Measurements from ENCODE around the gene CHAC2. TPM values are rescaled to one million over a fixed set of nuclear protein-coding genes. Genes with fewer than 3 reads are reported as not detected.
"Not testable (repeated sequence)": the region's sequence is repeated elsewhere in the genome, so short reads cannot be mapped to it uniquely, and the experiment has no call there.

The CHAC2 gene
- 0.86 TPM in 2 replicates for polyA plus RNA-seq (2013)

GRCh38 chr2:53767405-53768241, at the start of gene CHAC2:
TSS of gene CHAC2 (plus strand) at chr2:53767804. CDS start at chr2:53767887, 83 bp downstream.
- Histone ChIP-seq H3K14ac (ENCODE audit: low read length) (peak within 1 kb of the TSS; percentile 91), H3K9me3 (ENCODE audit: insufficient read depth, low read depth, low read length) (no peaks in the 10 kb centered on the region), H4K12ac (ENCODE audit: low read depth, low read length) (peak within 1 kb of the TSS; percentile 83), H2BK12ac (ENCODE audit: low read length) (no peak within 1 kb of the TSS), H3K4me3 (ENCODE audit: low read depth, low read length) (peak within 1 kb of the TSS; percentile 90), H4K91ac (ENCODE audit: low read depth, low read length) (peak within 1 kb of the TSS; percentile 10), H3K27ac (ENCODE audit: low read depth, low read length) (peak within 1 kb of the TSS; percentile 15), H3K4me2 (ENCODE audit: low read length) (peak within 1 kb of the TSS; percentile 97), H2BK5ac (ENCODE audit: low read depth, low read length, poor library complexity) (no peak within 1 kb of the TSS), H3K4ac (ENCODE audit: low read depth, low read length) (peak within 1 kb of the TSS; percentile 70), H3K4me1 (ENCODE audit: control insufficient read depth in 1 of 2, insufficient read depth in 2 of 2, low read length in 2 of 2) (no peaks in the 10 kb centered on the region), H3K79me2 (ENCODE audit: control insufficient read depth, insufficient read depth, low read length, poor library complexity) (peaks cover 3% of the 10 kb centered on the region), H3K18ac (ENCODE audit: low read length) (peak within 1 kb of the TSS; percentile 49), H3K9ac (ENCODE audit: low read length) (peak within 1 kb of the TSS; percentile 89), H3K36me3 (ENCODE audit: control insufficient read depth in 1 of 2, insufficient read depth in 2 of 2, low read length in 2 of 2) (peaks cover 5 to 6% of the 10 kb centered on the region in 2 experiments), H3K27me3 (ENCODE audit: insufficient read depth, low read length) (no peaks in the 10 kb centered on the region), H4K8ac (ENCODE audit: low read depth, low read length) (peak within 1 kb of the TSS; percentile 61), H2AFZ (ENCODE audit: insufficient read depth, low read length, poor library complexity) (peak within 1 kb of the TSS; percentile 98), H3K23ac (ENCODE audit: low read length) (no peak within 1 kb of the TSS), H2BK120ac (ENCODE audit: insufficient read depth, low read length, poor library complexity) (no peak within 1 kb of the TSS), H2AK5ac (ENCODE audit: low read length) (no peak within 1 kb of the TSS), H3K79me1 (ENCODE audit: low read length) (no peaks in the 10 kb centered on the region)
- no CpG with 5 or more reads among the region's 46 CpGs for WGBS (ENCODE audit: extremely low coverage, insufficient coverage, insufficient read length)
- DNase-seq = peak; percentile 64 to 69

- not testable (repeated sequence) for H3K9ac ChIP-seq (ENCODE audit: low read length); H3K4me2 ChIP-seq (ENCODE audit: low read length); H3K27me3 ChIP-seq (ENCODE audit: insufficient read depth, low read length); H3K4me3 ChIP-seq (ENCODE audit: low read depth, low read length); H3K14ac ChIP-seq (ENCODE audit: low read length); H2AFZ ChIP-seq (ENCODE audit: insufficient read depth, low read length, poor library complexity); H4K91ac ChIP-seq (ENCODE audit: low read depth, low read length); H3K79me1 ChIP-seq (ENCODE audit: low read length); H3K36me3 ChIP-seq (ENCODE audit: control insufficient read depth in 1 of 2, insufficient read depth in 2 of 2, low read length in 2 of 2); H3K23ac ChIP-seq (ENCODE audit: low read length); H3K18ac ChIP-seq (ENCODE audit: low read length); DNase-seq; H4K8ac ChIP-seq (ENCODE audit: low read depth, low read length); H3K27ac ChIP-seq (ENCODE audit: low read depth, low read length); H2BK5ac ChIP-seq (ENCODE audit: low read depth, low read length, poor library complexity); H2BK120ac ChIP-seq (ENCODE audit: insufficient read depth, low read length, poor library complexity); H3K4ac ChIP-seq (ENCODE audit: low read depth, low read length); H2AK5ac ChIP-seq (ENCODE audit: low read length); H4K12ac ChIP-seq (ENCODE audit: low read depth, low read length); H3K4me1 ChIP-seq (ENCODE audit: control insufficient read depth in 1 of 2, insufficient read depth in 2 of 2, low read length in 2 of 2); H3K9me3 ChIP-seq (ENCODE audit: insufficient read depth, low read depth, low read length); H3K79me2 ChIP-seq (ENCODE audit: control insufficient read depth, insufficient read depth, low read length, poor library complexity); H2BK12ac ChIP-seq (ENCODE audit: low read length)
- whole genome bisulfite sequencing (ENCODE audit: extremely low coverage, insufficient coverage, insufficient read length) = no CpG with 5 or more reads among the region's 3 CpGs
Measured at GRCh38 chr2:53720944-53721343, 46.7 kb upstream of the CHAC2 start.

GRCh38 chr2:53724536-53724935, 43.1 kb upstream of the CHAC2 start:
- Histone ChIP-seq H3K4me3 (ENCODE audit: low read depth, low read length) (no peak overlapping the region), H3K18ac (ENCODE audit: low read length) (no peak overlapping the region), H3K4ac (ENCODE audit: low read depth, low read length) (no peak overlapping the region), H4K12ac (ENCODE audit: low read depth, low read length) (no peak overlapping the region), H3K23ac (ENCODE audit: low read length) (no peak overlapping the region), H2AFZ (ENCODE audit: insufficient read depth, low read length, poor library complexity) (no peak overlapping the region), H2BK120ac (ENCODE audit: insufficient read depth, low read length, poor library complexity) (no peak overlapping the region), H3K9me3 (ENCODE audit: insufficient read depth, low read depth, low read length) (no peaks in the 10 kb centered on the region), H3K4me1 (ENCODE audit: control insufficient read depth in 1 of 2, insufficient read depth in 2 of 2, low read length in 2 of 2) (no peaks in the 10 kb centered on the region), H2BK12ac (ENCODE audit: low read length) (no peak overlapping the region), H2AK5ac (ENCODE audit: low read length) (no peak overlapping the region), H2BK5ac (ENCODE audit: low read depth, low read length, poor library complexity) (no peak overlapping the region), H3K36me3 (ENCODE audit: control insufficient read depth in 1 of 2, insufficient read depth in 2 of 2, low read length in 2 of 2) (no peaks in the 10 kb centered on the region), H3K27ac (ENCODE audit: low read depth, low read length) (no peak overlapping the region), H3K4me2 (ENCODE audit: low read length) (no peak overlapping the region), H3K79me2 (ENCODE audit: control insufficient read depth, insufficient read depth, low read length, poor library complexity) (no peaks in the 10 kb centered on the region), H3K14ac (ENCODE audit: low read length) (no peak overlapping the region), H3K27me3 (ENCODE audit: insufficient read depth, low read length) (no peaks in the 10 kb centered on the region), H3K9ac (ENCODE audit: low read length) (no peak overlapping the region), H4K8ac (ENCODE audit: low read depth, low read length) (no peak overlapping the region), H3K79me1 (ENCODE audit: low read length) (no peaks in the 10 kb centered on the region), H4K91ac (ENCODE audit: low read depth, low read length) (no peak overlapping the region)
- DNase-seq = no peak
- WGBS (ENCODE audit: extremely low coverage, insufficient coverage, insufficient read length) = no CpG with 5 or more reads among the region's 2 CpGs

GRCh38 chr2:53725662-53726061, 41.9 kb upstream of the CHAC2 start:
- H3K27ac ChIP-seq (ENCODE audit: low read depth, low read length) = no peak overlapping the region
- H2BK5ac ChIP-seq (ENCODE audit: low read depth, low read length, poor library complexity) = no peak overlapping the region
- H3K4me2 ChIP-seq (ENCODE audit: low read length) = no peak overlapping the region
- H4K91ac ChIP-seq (ENCODE audit: low read depth, low read length) = no peak overlapping the region
- no peak overlapping the region for H3K4me3 ChIP-seq (ENCODE audit: low read depth, low read length)
- H3K79me1 ChIP-seq (ENCODE audit: low read length) = no peaks in the 10 kb centered on the region
- no peaks in the 10 kb centered on the region for H3K9me3 ChIP-seq (ENCODE audit: insufficient read depth, low read depth, low read length)
- H3K4me1 ChIP-seq (ENCODE audit: control insufficient read depth in 1 of 2, insufficient read depth in 2 of 2, low read length in 2 of 2) = no peaks in the 10 kb centered on the region
- no peak for DNase-seq
- H2AK5ac ChIP-seq (ENCODE audit: low read length) = no peak overlapping the region
- no peak overlapping the region for H4K12ac ChIP-seq (ENCODE audit: low read depth, low read length)
- H2BK120ac ChIP-seq (ENCODE audit: insufficient read depth, low read length, poor library complexity) = no peak overlapping the region
- H3K9ac ChIP-seq (ENCODE audit: low read length) = no peak overlapping the region
- H3K4ac ChIP-seq (ENCODE audit: low read depth, low read length) = no peak overlapping the region
- H2AFZ ChIP-seq (ENCODE audit: insufficient read depth, low read length, poor library complexity) = no peak overlapping the region
- no peak overlapping the region for H3K18ac ChIP-seq (ENCODE audit: low read length)
- H4K8ac ChIP-seq (ENCODE audit: low read depth, low read length) = no peak overlapping the region
- no peaks in the 10 kb centered on the region for H3K36me3 ChIP-seq (ENCODE audit: control insufficient read depth in 1 of 2, insufficient read depth in 2 of 2, low read length in 2 of 2)
- H3K79me2 ChIP-seq (ENCODE audit: control insufficient read depth, insufficient read depth, low read length, poor library complexity) = no peaks in the 10 kb centered on the region
- H3K14ac ChIP-seq (ENCODE audit: low read length) = no peak overlapping the region
- no CpG with 5 or more reads among the region's 4 CpGs for WGBS (ENCODE audit: extremely low coverage, insufficient coverage, insufficient read length)
- H2BK12ac ChIP-seq (ENCODE audit: low read length) = no peak overlapping the region
- H3K27me3 ChIP-seq (ENCODE audit: insufficient read depth, low read length) = no peaks in the 10 kb centered on the region
- H3K23ac ChIP-seq (ENCODE audit: low read length) = no peak overlapping the region
